DMS53 (cell line): ENCODE data around the gene SLC22A9.
"Not testable (repeated sequence)": the region's sequence is repeated elsewhere in the genome, so short reads cannot be mapped to it uniquely, and the experiment has no call there.

Source experiments
- DNase-seq: peaks from one replicate; lab custom pipeline; 2025; lab: John Stamatoyannopoulos, UW

Gene SLC22A9

GRCh38 chr11:63369165-63369970 lies at the start of gene SLC22A9:
TSS of gene SLC22A9 (plus strand) at chr11:63369785. CDS start at chr11:63370057, 272 bp downstream.
- DNase-seq: no peak

- DNase-seq: no peak
Measured at GRCh38 chr11:63321723-63322122, 47.9 kb upstream of the SLC22A9 start.

GRCh38 chr11:63335089-63335488 lies 34.5 kb upstream of the SLC22A9 start:
- DNase-seq: not testable (repeated sequence)

- no peak for DNase-seq
Measured at GRCh38 chr11:63337070-63337469, 32.5 kb upstream of the SLC22A9 start.

- DNase-seq: no peak
Measured at GRCh38 chr11:63343130-63343529, 26.5 kb upstream of the SLC22A9 start.

GRCh38 chr11:63352144-63352543 lies 17.4 kb upstream of the SLC22A9 start:
- DNase-seq: no peak

- no peak for DNase-seq
Measured at GRCh38 chr11:63362196-63362793, 7.3 kb upstream of the SLC22A9 start.

- DNase-seq: no peak
Measured at GRCh38 chr11:63369971-63370588, 495 bp downstream of the SLC22A9 start.

- no peak for DNase-seq
Measured at GRCh38 chr11:63371396-63371795, 1.8 kb downstream of the SLC22A9 start.

GRCh38 chr11:63375434-63375833 lies 5.8 kb downstream of the SLC22A9 start:
- no peak for DNase-seq

GRCh38 chr11:63380130-63380529 lies 10.5 kb downstream of the SLC22A9 start:
- no peak for DNase-seq

GRCh38 chr11:63395697-63396096 lies 26.1 kb downstream of the SLC22A9 start:
- no peak for DNase-seq

- DNase-seq: no peak
Measured at GRCh38 chr11:63404161-63404935, 34.8 kb downstream of the SLC22A9 start.

GRCh38 chr11:63405114-63405513 lies 35.5 kb downstream of the SLC22A9 start:
- DNase-seq: no peak

GRCh38 chr11:63406458-63406857 lies 36.9 kb downstream of the SLC22A9 start:
- no peak for DNase-seq

- DNase-seq: no peak
Measured at GRCh38 chr11:63417174-63417852, 47.7 kb downstream of the SLC22A9 start.

- no peak for DNase-seq
Measured at GRCh38 chr11:63427971-63428508, 58.5 kb downstream of the SLC22A9 start.

GRCh38 chr11:63430731-63431130 lies 61.1 kb downstream of the SLC22A9 start:
- not testable (repeated sequence) for DNase-seq

GRCh38 chr11:63435351-63435750 lies 65.8 kb downstream of the SLC22A9 start:
- DNase-seq: not testable (repeated sequence)

- not testable (repeated sequence) for DNase-seq
Measured at GRCh38 chr11:63435831-63436230, 66.2 kb downstream of the SLC22A9 start.

- DNase-seq: no peak
Measured at GRCh38 chr11:63443714-63444113, 74.1 kb downstream of the SLC22A9 start.
